Measurements from ENCODE around the gene PTGER3. TPM values are rescaled to one million over a fixed set of nuclear protein-coding genes. Genes with fewer than 3 reads are reported as not detected.

The PTGER3 gene
- total and polyA plus RNA-seq, 4 donors = 0.04 to 1.6 (median 0.26) TPM

DNA sequence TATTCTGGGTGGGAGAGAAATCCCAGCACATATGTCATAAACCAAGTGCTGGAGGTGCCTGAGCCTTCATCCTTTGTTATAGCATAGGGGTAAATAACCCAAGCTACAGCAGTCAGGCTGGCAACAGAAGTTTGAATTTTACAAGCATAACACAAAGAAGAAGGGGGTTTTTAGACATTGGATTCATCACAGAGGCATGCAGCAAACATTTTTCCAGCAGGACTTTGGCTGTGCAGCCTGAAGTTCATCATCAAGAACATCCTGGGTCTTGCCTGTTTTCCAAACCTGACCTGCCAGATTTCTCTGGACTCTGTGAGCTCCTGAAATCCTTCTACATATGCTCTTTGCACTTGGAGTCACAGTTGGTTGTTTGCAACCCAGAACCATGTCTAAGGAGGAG lies 16.2 kb downstream of the PTGER3 start:
- Histone ChIP-seq H3K9ac (ENCODE audit: low read depth in 1 of 2, low read length in 2 of 2) (no peak overlapping the region), H3K4me1 (ENCODE audit: control insufficient read depth in 4 of 4, insufficient read depth in 4 of 4, low read length in 3 of 4) (no peaks in the 10 kb centered on the region), H3K4me3 (ENCODE audit: low read depth in 1 of 3, low read length in 3 of 3) (no peak overlapping the region), H3K36me3 (ENCODE audit: control insufficient read depth in 4 of 4, insufficient read depth in 3 of 4, low read depth in 1 of 4, low read length in 3 of 4) (no peaks in the 10 kb centered on the region), H3K27ac (ENCODE audit: low read depth in 1 of 2, low read length in 2 of 2) (no peak overlapping the region), H3K27me3 (ENCODE audit: control insufficient read depth in 4 of 4, insufficient read depth in 4 of 4, low read length in 3 of 4) (peaks cover 0 to 3% (median 0%) of the 10 kb centered on the region in 4 donors), H3K9me3 (ENCODE audit: control insufficient read depth in 4 of 4, low read length in 3 of 4) (no peaks in the 10 kb centered on the region)
- no peak for DNase-seq (ENCODE audit: low spot score)
- TF ChIP-seq JUND (IDR thresholded peaks at IDR 0.05) (no peak), HNF4G (IDR thresholded peaks at IDR 0.05) (no peak)
- TF ChIP-seq, protein P1, sequence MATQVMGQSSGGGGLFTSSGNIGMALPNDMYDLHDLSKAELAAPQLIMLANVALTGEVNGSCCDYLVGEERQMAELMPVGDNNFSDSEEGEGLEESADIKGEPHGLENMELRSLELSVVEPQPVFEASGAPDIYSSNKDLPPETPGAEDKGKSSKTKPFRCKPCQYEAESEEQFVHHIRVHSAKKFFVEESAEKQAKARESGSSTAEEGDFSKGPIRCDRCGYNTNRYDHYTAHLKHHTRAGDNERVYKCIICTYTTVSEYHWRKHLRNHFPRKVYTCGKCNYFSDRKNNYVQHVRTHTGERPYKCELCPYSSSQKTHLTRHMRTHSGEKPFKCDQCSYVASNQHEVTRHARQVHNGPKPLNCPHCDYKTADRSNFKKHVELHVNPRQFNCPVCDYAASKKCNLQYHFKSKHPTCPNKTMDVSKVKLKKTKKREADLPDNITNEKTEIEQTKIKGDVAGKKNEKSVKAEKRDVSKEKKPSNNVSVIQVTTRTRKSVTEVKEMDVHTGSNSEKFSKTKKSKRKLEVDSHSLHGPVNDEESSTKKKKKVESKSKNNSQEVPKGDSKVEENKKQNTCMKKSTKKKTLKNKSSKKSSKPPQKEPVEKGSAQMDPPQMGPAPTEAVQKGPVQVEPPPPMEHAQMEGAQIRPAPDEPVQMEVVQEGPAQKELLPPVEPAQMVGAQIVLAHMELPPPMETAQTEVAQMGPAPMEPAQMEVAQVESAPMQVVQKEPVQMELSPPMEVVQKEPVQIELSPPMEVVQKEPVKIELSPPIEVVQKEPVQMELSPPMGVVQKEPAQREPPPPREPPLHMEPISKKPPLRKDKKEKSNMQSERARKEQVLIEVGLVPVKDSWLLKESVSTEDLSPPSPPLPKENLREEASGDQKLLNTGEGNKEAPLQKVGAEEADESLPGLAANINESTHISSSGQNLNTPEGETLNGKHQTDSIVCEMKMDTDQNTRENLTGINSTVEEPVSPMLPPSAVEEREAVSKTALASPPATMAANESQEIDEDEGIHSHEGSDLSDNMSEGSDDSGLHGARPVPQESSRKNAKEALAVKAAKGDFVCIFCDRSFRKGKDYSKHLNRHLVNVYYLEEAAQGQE (IDR thresholded peaks at IDR 0.05) = no peak
- TF ChIP-seq, protein P2, sequence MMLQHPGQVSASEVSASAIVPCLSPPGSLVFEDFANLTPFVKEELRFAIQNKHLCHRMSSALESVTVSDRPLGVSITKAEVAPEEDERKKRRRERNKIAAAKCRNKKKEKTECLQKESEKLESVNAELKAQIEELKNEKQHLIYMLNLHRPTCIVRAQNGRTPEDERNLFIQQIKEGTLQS (IDR thresholded peaks at IDR 0.05) = no peak

DNA sequence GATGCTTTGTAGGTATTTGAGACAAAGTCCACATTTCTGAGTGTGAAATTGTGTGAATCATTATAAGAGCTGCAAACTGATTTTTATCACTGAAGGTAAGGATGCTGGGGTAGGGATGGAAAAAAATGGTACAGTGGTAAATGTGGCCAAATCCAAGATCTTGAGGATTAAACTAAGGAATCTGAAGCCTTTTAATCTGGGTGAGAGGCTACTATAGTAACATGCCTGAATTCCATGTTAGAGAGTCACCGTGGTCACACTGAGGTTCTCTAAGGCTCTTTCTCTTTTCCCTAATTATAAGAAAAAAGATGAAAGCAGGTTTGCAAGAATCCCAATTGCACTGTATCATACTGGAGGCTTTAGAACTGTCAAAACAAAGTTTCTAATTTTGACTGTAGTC lies 17.6 kb downstream of the PTGER3 start:
- DNase-seq (ENCODE audit: low spot score) = no peak
- no peaks in the 10 kb centered on the region for H3K4me1 ChIP-seq (ENCODE audit: control insufficient read depth in 4 of 4, insufficient read depth in 4 of 4, low read length in 3 of 4)
- H3K9me3 ChIP-seq (ENCODE audit: control insufficient read depth in 4 of 4, low read length in 3 of 4) = no peaks in the 10 kb centered on the region
- H3K27me3 ChIP-seq (ENCODE audit: control insufficient read depth in 4 of 4, insufficient read depth in 4 of 4, low read length in 3 of 4) = peaks cover 0 to 6% (median 0%) of the 10 kb centered on the region in 4 donors
- no peaks in the 10 kb centered on the region for H3K36me3 ChIP-seq (ENCODE audit: control insufficient read depth in 4 of 4, insufficient read depth in 3 of 4, low read depth in 1 of 4, low read length in 3 of 4)
- TF ChIP-seq RAD21 (IDR thresholded peaks at IDR 0.05) (no peak), FOXA2 (IDR thresholded peaks at IDR 0.05) (no peak), YY1 (IDR thresholded peaks at IDR 0.05) (no peak)
- TF ChIP-seq, protein P3, sequence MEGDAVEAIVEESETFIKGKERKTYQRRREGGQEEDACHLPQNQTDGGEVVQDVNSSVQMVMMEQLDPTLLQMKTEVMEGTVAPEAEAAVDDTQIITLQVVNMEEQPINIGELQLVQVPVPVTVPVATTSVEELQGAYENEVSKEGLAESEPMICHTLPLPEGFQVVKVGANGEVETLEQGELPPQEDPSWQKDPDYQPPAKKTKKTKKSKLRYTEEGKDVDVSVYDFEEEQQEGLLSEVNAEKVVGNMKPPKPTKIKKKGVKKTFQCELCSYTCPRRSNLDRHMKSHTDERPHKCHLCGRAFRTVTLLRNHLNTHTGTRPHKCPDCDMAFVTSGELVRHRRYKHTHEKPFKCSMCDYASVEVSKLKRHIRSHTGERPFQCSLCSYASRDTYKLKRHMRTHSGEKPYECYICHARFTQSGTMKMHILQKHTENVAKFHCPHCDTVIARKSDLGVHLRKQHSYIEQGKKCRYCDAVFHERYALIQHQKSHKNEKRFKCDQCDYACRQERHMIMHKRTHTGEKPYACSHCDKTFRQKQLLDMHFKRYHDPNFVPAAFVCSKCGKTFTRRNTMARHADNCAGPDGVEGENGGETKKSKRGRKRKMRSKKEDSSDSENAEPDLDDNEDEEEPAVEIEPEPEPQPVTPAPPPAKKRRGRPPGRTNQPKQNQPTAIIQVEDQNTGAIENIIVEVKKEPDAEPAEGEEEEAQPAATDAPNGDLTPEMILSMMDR (IDR thresholded peaks at IDR 0.05; ENCODE audit: low read depth, low read length, missing input control) = no peak
- H3K9ac ChIP-seq (ENCODE audit: low read depth in 1 of 2, low read length in 2 of 2) = no peak overlapping the region
- H3K4me3 ChIP-seq (ENCODE audit: low read depth in 1 of 3, low read length in 3 of 3) = no peak overlapping the region
- WGBS = 88% methylated on average over 1 of the region's 1 CpG
- H3K27ac ChIP-seq (ENCODE audit: low read depth in 1 of 2, low read length in 2 of 2) = no peak overlapping the region

DNA sequence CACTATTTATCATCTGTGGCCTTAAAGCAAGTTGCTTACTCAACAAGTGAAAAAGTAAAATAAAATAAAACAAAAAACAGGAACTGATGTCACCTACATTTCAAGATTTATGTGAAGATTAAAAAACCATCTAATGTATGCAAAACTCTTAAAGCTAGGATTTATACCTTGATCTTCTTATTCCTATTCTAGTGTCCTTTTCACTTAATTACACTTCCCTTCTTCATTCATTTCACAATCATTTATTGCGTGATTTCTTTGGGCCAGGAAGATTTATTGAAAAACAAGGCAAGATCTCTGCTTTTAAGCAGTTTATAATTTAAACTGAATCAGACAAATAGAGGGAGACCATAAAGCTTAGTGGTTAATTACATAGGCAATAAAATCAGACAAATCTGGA lies 18.6 kb downstream of the PTGER3 start:
- no peaks in the 10 kb centered on the region for H3K9me3 ChIP-seq (ENCODE audit: control insufficient read depth in 4 of 4, low read length in 3 of 4)
- no peak overlapping the region for H3K27ac ChIP-seq (ENCODE audit: low read depth in 1 of 2, low read length in 2 of 2)
- no peaks in the 10 kb centered on the region for H3K36me3 ChIP-seq (ENCODE audit: control insufficient read depth in 4 of 4, insufficient read depth in 3 of 4, low read depth in 1 of 4, low read length in 3 of 4)
- H3K4me3 ChIP-seq (ENCODE audit: low read depth in 1 of 3, low read length in 3 of 3) = no peak overlapping the region
- WGBS = 78% methylated on average over 1 of the region's 1 CpG
- H3K27me3 ChIP-seq (ENCODE audit: control insufficient read depth in 4 of 4, insufficient read depth in 4 of 4, low read length in 3 of 4) = peaks cover 0 to 6% (median 0%) of the 10 kb centered on the region in 4 donors
- TF ChIP-seq RAD21 (IDR thresholded peaks at IDR 0.05) (no peak), JUND (IDR thresholded peaks at IDR 0.05) (no peak), NR2F2 (IDR thresholded peaks at IDR 0.05) (no peak), FOXA1 (IDR thresholded peaks at IDR 0.05) (no peak), HNF4A (conservative IDR thresholded peaks at IDR 0.05) (no peak)
- H3K4me1 ChIP-seq (ENCODE audit: control insufficient read depth in 4 of 4, insufficient read depth in 4 of 4, low read length in 3 of 4) = no peaks in the 10 kb centered on the region
- DNase-seq (ENCODE audit: low spot score) = no peak
- H3K9ac ChIP-seq (ENCODE audit: low read depth in 1 of 2, low read length in 2 of 2) = no peak overlapping the region

Measured in liver (tissue), 9 donors.